WI38 (cell line): ENCODE data around the gene SH2D6.
"Not testable (repeated sequence)": the region's sequence is repeated elsewhere in the genome, so short reads cannot be mapped to it uniquely, and the experiment has no call there.

Experiments used
- H3K4me3 ChIP-seq: 2 replicates; pipeline ENCODE4 v1.5.1; 2011; ENCODE audit warnings: low read depth, mild to moderate bottlenecking, control low read depth, low read length
- CTCF ChIP-seq: IDR thresholded peaks from 2 replicates; pipeline ENCODE4 v1.5.1; 2012; ENCODE audit warnings: low read depth, mild to moderate bottlenecking, control low read depth, low read length

The SH2D6 gene

GRCh38 chr2:85436836-85437487, 18.4 kb downstream of the SH2D6 start:
- no peak for TF ChIP-seq CTCF
- H3K4me3 ChIP-seq: no peak overlapping the region; the same call in 1 of the 2 replicates

DNA sequence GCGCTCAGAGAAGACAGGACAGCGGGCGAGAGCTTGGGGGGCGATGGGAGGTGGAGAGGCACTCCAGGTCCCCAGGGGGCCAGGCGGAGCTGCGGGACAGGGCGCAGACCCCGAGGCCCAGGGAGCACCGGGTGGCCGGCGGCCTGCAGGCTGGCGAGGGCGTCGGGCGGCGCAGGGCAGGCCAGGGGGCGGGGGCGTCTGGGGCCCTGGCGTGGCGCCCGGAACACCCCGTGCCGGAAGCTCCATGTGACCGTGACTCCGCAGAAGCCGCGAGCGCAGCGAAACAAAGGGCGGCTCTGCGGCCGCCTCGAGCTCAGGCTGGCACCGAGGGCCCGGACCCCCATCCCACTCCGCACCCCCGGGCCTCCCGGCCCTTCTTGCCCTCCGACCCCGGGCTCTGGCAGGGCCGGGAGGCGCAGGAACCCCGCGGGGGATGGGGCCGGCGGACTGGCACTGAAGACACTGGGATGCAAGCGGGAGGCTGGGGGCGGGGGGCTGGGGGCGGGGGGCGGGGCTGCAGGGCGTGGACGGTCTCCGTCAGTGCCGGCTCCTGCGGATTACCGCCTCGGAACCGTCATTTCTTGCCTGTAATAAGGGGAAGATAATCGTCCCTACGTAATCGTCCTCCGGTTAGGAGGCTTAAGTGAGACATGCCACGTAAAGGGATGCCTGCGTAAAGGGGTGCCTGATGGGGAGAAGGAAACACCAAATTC, 19.1 kb downstream of the SH2D6 start:
- TF ChIP-seq CTCF: no peak
- peak overlapping the region; percentile 11 for H3K4me3 ChIP-seq

DNA sequence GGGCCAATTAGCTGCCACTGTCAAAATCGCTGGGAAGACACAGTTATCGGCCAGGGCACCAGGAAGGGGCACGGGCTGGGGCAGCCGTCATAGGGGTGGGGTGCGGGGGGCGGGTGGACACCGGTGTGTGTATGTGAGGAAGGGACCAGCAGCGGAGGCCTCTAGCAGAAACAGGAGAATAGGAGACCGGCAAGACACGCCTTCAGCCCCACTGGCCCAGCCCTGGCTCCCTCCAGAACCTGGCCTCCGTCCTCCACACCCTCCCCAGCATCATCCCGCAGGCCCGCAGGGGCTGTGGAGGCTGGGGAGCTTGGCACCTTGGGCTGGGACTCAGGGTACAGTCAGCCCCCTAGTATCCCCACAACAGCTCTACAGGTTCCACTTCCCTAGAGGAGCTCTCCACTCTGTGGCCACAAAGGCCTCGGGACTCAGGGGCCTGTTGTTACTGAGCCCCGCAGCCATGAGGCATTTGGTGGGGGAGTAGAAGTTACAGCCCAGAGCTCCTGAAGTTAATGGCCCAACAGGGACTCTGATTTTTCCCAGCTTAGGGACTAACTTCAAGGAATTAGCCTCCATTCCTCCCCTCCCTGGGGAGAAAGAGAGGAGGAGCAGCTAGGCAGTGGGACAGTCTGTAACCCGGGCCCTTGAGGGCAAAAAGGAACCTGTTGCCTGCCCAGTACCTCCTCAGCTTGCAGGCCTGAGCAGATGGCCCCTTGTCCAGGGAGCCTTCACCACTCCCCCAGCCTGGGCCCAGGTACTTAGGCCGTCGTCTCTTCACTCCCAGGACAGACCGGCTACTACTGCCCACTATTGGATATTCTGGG, 19.9 kb downstream of the SH2D6 start:
- no peak for TF ChIP-seq CTCF

DNA sequence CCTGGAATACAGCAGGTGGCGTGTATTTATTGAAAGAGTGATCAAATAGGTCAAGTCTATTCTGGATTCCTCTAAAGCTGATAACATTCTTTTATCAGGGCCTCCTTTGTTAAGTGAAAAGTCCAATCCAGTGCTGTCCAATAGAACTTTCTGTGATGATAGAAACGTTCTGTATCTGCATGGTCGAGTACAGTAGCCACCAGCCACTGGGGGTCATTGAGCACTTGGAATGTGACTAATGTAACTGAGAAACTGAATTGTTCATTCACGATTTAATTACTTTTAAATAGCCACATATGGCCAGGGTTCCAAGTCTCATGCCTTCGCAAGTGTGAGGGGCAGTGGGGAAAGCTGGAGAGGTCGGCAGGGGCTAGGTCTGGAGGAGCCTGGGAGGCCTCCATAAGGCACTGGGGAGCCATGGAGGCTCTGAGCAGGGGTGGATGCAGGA, 20.5 kb downstream of the SH2D6 start:
- TF ChIP-seq CTCF: no peak
- H3K4me3 ChIP-seq: no peak overlapping the region

More for the DNA sequence above, 19.9 kb downstream of the SH2D6 start:
- peak overlapping the region; percentile 11; the same call in 1 of the 2 replicates for H3K4me3 ChIP-seq

GRCh38 chr2:85439569-85439968, 21.1 kb downstream of the SH2D6 start:
- H3K4me3 ChIP-seq: not testable (repeated sequence)

GRCh38 chr2:85439986-85440385, 21.5 kb downstream of the SH2D6 start:
- TF ChIP-seq CTCF: no peak
- H3K4me3 ChIP-seq: no peak overlapping the region

DNA sequence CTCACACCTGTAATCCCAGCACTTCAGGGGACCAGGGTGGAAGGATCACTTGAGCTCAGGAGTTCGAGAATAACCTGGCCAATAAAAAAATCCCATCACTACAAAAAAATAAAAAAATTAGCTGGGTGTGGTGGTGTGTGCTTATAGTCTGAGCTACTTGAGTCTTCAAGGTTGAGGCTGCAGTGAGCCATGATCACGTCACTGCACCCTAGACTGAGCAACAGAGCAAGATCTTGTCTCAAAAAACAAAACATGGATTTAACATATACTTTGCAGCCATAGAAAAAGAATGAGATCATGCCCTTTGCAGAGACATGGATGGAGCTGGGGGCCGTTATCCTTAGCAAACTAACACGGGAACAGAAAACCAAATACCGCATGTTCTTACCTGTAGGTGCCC, 22.2 kb downstream of the SH2D6 start:
- TF ChIP-seq CTCF: no peak
- H3K4me3 ChIP-seq: no peak overlapping the region
